GM18508 (cell line): ENCODE measurements around the gene PPP1CA.

Source experiments
- ATAC-seq: cut with Tn5 transposase; IDR thresholded peaks from one replicate; pipeline ENCODE4 v1.9.1; 2021; ENCODE audit warnings: moderate number of reproducible peaks; ENCODE audit not compliant: insufficient read depth, unreplicated experiment

The PPP1CA gene

GRCh38 chr11:67390947-67391303 lies 10.7 kb downstream of the PPP1CA start:
- no peak for ATAC-seq

- ATAC-seq, result no peak
Measured at GRCh38 chr11:67389477-67389876, 12.2 kb downstream of the PPP1CA start.

GRCh38 chr11:67387518-67387917 lies 14.1 kb downstream of the PPP1CA start:
- no peak for ATAC-seq

GRCh38 chr11:67387069-67387468 lies 14.6 kb downstream of the PPP1CA start:
- ATAC-seq, result no peak

GRCh38 chr11:67384851-67385366 lies 16.7 kb downstream of the PPP1CA start:
- ATAC-seq, result no peak

GRCh38 chr11:67382276-67383136 lies 19.2 kb downstream of the PPP1CA start:
- no peak for ATAC-seq

- no peak for ATAC-seq
Measured at GRCh38 chr11:67381244-67381972, 20.2 kb downstream of the PPP1CA start.

GRCh38 chr11:67379061-67380058 lies 22.3 kb downstream of the PPP1CA start:
- no peak for ATAC-seq

GRCh38 chr11:67378544-67378943 lies 23.1 kb downstream of the PPP1CA start:
- ATAC-seq, result no peak

- ATAC-seq, result no peak
Measured at GRCh38 chr11:67376873-67377808, 24.5 kb downstream of the PPP1CA start.

GRCh38 chr11:67376063-67376820 lies 25.4 kb downstream of the PPP1CA start:
- ATAC-seq, result no peak

GRCh38 chr11:67375320-67376055 lies 26.2 kb downstream of the PPP1CA start:
- ATAC-seq, result no peak

- no peak for ATAC-seq
Measured at GRCh38 chr11:67374571-67375281, 26.9 kb downstream of the PPP1CA start.

- no peak for ATAC-seq
Measured at GRCh38 chr11:67373648-67374570, 27.7 kb downstream of the PPP1CA start.

- ATAC-seq, result no peak
Measured at GRCh38 chr11:67372993-67373647, 28.5 kb downstream of the PPP1CA start, which contains the start of gene CLCF1. CLCF1 (minus strand) TSS chr11:67373598; CDS start chr11:67373539, 59 bp downstream.
